ENCODE data around the gene ADAMTSL1. TPM values are rescaled to one million over a fixed set of nuclear protein-coding genes. Genes with fewer than 3 reads are reported as not detected.

The ADAMTSL1 gene
- total and polyA plus RNA-seq, 2 donors (not counting 3 experiments of a cell fraction or from before 2014, with no cell fraction given): 15.0 to 18.4 TPM

DNA sequence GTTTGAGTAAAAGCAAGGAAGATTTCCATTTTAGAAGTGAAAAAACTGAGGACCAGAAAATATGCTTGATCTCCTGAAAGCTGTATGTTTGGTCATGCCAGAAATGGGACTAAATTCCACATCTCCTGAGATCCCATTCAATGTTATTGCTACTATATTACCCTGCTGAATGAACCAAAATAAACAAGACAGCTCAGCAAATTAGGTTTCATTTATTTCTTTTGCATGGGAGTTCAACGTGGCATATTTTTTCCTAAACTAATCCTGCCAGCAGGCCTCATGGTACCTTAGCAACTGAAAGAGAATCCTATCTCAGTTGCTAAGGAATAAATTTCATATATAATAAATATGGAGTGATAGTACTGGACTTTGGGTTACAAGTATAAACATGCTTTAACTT lies 101.7 kb downstream of the ADAMTSL1 start:
- TF ChIP-seq, protein P1, sequence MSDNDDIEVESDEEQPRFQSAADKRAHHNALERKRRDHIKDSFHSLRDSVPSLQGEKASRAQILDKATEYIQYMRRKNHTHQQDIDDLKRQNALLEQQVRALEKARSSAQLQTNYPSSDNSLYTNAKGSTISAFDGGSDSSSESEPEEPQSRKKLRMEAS (IDR thresholded peaks at IDR 0.05; ENCODE audit: insufficient read depth, insufficient read length): no peak
- TF ChIP-seq FOS (IDR thresholded peaks at IDR 0.05; ENCODE audit: borderline replicate concordance, insufficient read depth, low read length) (no peak), JUN (IDR thresholded peaks at IDR 0.05; ENCODE audit: borderline replicate concordance, insufficient read depth, insufficient read length, low read depth) (no peak)
- Histone ChIP-seq H4K20me1 (replicated peaks; ENCODE audit: control insufficient read depth, extremely low read depth, insufficient read depth, low read length) (no peaks in the 10 kb centered on the region), H3K27me3 (ENCODE audit: control insufficient read depth in 2 of 2, insufficient read depth in 2 of 2, low read length in 2 of 2) (no peaks in the 10 kb centered on the region), H3K9me1 (replicated peaks; ENCODE audit: control insufficient read depth, extremely low read depth, insufficient read depth, low read length) (no peaks in the 10 kb centered on the region), H3K4me1 (ENCODE audit: control insufficient read depth, extremely low read depth, insufficient read depth, low read length) (no peaks in the 10 kb centered on the region), H2AFZ (ENCODE audit: low read depth, low read length) (no peak overlapping the region), H3K9ac (replicated peaks; ENCODE audit: extremely low read depth, insufficient read depth, low read length) (no peak overlapping the region), H3K9me3 (replicated peaks; ENCODE audit: control insufficient read depth, insufficient read depth, low read length) (no peaks in the 10 kb centered on the region), H3K36me3 (ENCODE audit: control insufficient read depth in 2 of 2, extremely low read depth in 1 of 2, insufficient read depth in 2 of 2, low read length in 2 of 2) (no peaks in the 10 kb centered on the region), H3K4me3 (replicated peaks in 1 of 3; ENCODE audit: insufficient read depth in 1 of 3, low read depth in 1 of 3, low read length in 3 of 3) (no peak overlapping the region), H3K4me2 (ENCODE audit: insufficient read depth, low read length) (no peak overlapping the region), H3K27ac (ENCODE audit: insufficient read depth, low read depth, low read length) (no peak overlapping the region), H3K79me2 (ENCODE audit: control insufficient read depth, insufficient read depth, low read length) (no peaks in the 10 kb centered on the region)
- FAIRE-seq: no peak
- DNase-seq (ENCODE audit: low read depth, low spot score): no peak
- no TSS peak for BruUV-seq (replicated peaks)
- intact Hi-C loops (cut with micrococcal nuclease) (no loop called here), dilution Hi-C loops (cut with MboI; ENCODE audit: extremely low pct_ligation_motif_present, low sequenced_read_pairs) (no loop called here)
- ChIA-PET POLR2A (no interaction called here), CTCF (interaction anchor here (1.3 kb wide), 1 partner anchor 9 kb away, joined by 3 read pairs; no protein-coding TSS in a partner anchor)

DNA sequence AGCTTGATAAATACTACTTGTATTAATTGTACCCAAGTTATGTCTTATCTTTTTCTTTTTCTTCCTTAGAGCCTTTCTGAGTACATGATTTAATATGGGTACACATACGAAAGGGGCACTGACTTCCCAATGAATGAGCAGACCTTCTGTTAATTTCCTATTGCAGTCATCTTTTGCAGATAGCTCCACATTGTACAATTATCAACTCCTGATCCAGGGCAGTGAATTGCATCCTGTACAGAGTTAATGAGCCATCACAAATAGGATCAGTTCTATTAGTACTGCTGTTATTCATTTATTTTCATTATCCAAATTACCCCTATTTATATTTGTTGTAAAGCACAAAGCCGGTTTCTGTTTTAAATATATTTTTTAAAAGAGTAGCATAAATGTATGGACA lies 105.6 kb downstream of the ADAMTSL1 start:
- H3K4me1 ChIP-seq (ENCODE audit: control insufficient read depth, extremely low read depth, insufficient read depth, low read length): no peaks in the 10 kb centered on the region
- no peaks in the 10 kb centered on the region for H3K9me3 ChIP-seq (replicated peaks; ENCODE audit: control insufficient read depth, insufficient read depth, low read length)
- no peak overlapping the region for H3K9ac ChIP-seq (replicated peaks; ENCODE audit: extremely low read depth, insufficient read depth, low read length)
- no peaks in the 10 kb centered on the region for H3K79me2 ChIP-seq (ENCODE audit: control insufficient read depth, insufficient read depth, low read length)
- no peak overlapping the region for H3K27ac ChIP-seq (ENCODE audit: insufficient read depth, low read depth, low read length)
- no peaks in the 10 kb centered on the region for H3K9me1 ChIP-seq (replicated peaks; ENCODE audit: control insufficient read depth, extremely low read depth, insufficient read depth, low read length)
- no peaks in the 10 kb centered on the region for H4K20me1 ChIP-seq (replicated peaks; ENCODE audit: control insufficient read depth, extremely low read depth, insufficient read depth, low read length)
- CTCF ChIA-PET: no interaction called here
- no peak for FAIRE-seq
- no peak overlapping the region for H2AFZ ChIP-seq (ENCODE audit: low read depth, low read length)
- dilution Hi-C loops (cut with MboI; ENCODE audit: extremely low pct_ligation_motif_present, low sequenced_read_pairs): no loop called here
- H3K4me3 ChIP-seq (replicated peaks in 1 of 3; ENCODE audit: insufficient read depth in 1 of 3, low read depth in 1 of 3, low read length in 3 of 3): no peak overlapping the region
- BruUV-seq (replicated peaks): no TSS peak
- no peak overlapping the region for H3K4me2 ChIP-seq (ENCODE audit: insufficient read depth, low read length)
- intact Hi-C loops (cut with micrococcal nuclease): no loop called here
- no peaks in the 10 kb centered on the region for H3K36me3 ChIP-seq (ENCODE audit: control insufficient read depth in 2 of 2, extremely low read depth in 1 of 2, insufficient read depth in 2 of 2, low read length in 2 of 2)
- TF ChIP-seq POLR2A (IDR thresholded peaks at IDR 0.05; ENCODE audit: low read depth, low read length) (no peak), GATA2 (IDR thresholded peaks at IDR 0.05; ENCODE audit: insufficient read depth, insufficient read length, low read depth, low read length) (no peak), MYC (IDR thresholded peaks at IDR 0.05; ENCODE audit: low read depth, low read length) (no peak), JUN (IDR thresholded peaks at IDR 0.05; ENCODE audit: borderline replicate concordance, insufficient read depth, insufficient read length, low read depth) (no peak), EZH2 (IDR thresholded peaks at IDR 0.05; ENCODE audit: borderline replicate concordance, low read depth, low read length, severe bottlenecking) (no peak), POLR2AphosphoS5 (IDR thresholded peaks at IDR 0.05; ENCODE audit: insufficient read depth, low read depth, low read length) (no peak), FOS (IDR thresholded peaks at IDR 0.05; ENCODE audit: borderline replicate concordance, insufficient read depth, low read length) (no peak)
- TF ChIP-seq, protein P1 (IDR thresholded peaks at IDR 0.05; ENCODE audit: insufficient read depth, insufficient read length): no peak
- TF ChIP-seq, protein P2, sequence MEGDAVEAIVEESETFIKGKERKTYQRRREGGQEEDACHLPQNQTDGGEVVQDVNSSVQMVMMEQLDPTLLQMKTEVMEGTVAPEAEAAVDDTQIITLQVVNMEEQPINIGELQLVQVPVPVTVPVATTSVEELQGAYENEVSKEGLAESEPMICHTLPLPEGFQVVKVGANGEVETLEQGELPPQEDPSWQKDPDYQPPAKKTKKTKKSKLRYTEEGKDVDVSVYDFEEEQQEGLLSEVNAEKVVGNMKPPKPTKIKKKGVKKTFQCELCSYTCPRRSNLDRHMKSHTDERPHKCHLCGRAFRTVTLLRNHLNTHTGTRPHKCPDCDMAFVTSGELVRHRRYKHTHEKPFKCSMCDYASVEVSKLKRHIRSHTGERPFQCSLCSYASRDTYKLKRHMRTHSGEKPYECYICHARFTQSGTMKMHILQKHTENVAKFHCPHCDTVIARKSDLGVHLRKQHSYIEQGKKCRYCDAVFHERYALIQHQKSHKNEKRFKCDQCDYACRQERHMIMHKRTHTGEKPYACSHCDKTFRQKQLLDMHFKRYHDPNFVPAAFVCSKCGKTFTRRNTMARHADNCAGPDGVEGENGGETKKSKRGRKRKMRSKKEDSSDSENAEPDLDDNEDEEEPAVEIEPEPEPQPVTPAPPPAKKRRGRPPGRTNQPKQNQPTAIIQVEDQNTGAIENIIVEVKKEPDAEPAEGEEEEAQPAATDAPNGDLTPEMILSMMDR (IDR thresholded peaks at IDR 0.05; ENCODE audit: extremely low read depth in 1 of 2, insufficient read depth in 1 of 2, low read depth in 1 of 2, low read length in 2 of 2): no peak
- POLR2A ChIA-PET: no interaction called here
- H3K27me3 ChIP-seq (ENCODE audit: control insufficient read depth in 2 of 2, insufficient read depth in 2 of 2, low read length in 2 of 2): no peaks in the 10 kb centered on the region
- no peak for DNase-seq (ENCODE audit: low read depth, low spot score)
